HTERT RPE-1 (cell line): ENCODE results near the gene TCAP.
"Not testable (repeated sequence)": the region's sequence is repeated elsewhere in the genome, so short reads cannot be mapped to it uniquely, and the experiment has no call there.

Experiments used
- in situ Hi-C: fragments of 300-500 bp; cut with MboI; formaldehyde crosslinking; loops from 4 replicates; pipeline ENCODE4 v1.14.3; 2020; ENCODE audit warnings: low sequenced_read_pairs

The TCAP gene

DNA sequence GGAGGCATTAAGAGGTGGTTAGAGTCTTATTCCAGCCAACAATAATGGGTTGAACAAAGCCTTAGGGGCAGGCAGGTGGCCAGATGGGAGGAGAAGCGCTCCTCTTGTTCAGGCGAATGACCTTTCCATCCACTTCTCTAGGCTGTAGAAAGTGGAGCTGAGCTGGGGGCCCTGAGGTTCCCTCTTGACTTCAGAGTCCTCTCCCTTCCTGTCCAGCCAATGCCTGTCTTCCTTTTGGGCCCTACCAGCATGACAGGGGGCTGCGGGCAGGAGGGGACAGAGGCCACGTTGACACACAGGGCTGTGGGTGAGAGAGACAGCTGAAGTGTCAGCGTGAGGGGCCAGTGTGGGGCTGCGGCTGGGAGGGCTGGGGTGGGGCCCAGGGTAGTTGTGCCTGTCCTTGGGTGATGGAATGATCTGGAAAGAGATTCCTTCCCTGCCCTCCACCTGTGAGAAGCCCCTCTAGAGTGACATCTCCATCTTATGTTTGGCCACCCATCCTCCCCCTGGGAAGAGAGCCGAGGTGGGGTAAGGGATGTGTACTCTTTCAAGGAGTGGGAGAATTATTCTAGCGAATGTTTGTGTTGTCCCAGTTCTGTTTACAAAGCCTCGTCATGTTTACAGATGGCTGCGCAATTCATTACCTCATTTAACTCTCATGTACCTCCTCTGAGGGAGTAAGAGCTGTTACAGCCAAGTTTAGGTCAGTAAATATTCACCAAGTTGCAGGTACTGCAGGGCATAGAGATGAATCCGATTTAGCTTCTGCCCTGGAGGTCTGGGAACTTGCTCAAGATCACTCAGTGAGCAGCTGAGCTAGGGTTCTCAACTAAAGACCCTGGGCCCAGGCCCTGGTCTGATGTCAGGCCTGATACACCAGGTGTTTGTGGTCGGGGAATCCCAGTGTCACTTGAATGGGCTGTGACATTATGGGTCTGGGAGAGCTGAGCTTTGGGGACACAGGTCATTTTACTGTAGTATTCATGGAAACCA, 38.0 kb downstream of the TCAP start:
- in situ Hi-C loops, result no loop called here

DNA sequence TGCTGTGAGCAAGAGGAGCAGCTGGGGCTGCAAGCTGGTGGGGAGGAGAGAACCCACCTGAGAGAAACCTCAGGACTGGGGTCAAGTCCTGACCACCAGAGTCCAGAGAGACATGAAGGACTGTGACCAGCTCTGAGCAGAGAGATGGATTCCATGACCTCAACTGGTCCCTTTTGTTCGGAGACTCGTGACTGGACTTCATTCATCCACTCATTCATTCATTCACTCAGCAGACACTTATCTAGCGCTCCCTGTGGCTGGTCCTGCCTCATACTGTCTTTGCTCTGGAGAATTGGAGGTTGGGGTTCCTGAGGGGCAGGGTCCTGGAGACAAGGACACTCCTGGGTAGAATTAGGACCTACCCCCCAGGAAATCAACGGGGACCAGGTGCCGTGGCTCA, 38.8 kb downstream of the TCAP start:
- in situ Hi-C loops, result no loop called here

DNA sequence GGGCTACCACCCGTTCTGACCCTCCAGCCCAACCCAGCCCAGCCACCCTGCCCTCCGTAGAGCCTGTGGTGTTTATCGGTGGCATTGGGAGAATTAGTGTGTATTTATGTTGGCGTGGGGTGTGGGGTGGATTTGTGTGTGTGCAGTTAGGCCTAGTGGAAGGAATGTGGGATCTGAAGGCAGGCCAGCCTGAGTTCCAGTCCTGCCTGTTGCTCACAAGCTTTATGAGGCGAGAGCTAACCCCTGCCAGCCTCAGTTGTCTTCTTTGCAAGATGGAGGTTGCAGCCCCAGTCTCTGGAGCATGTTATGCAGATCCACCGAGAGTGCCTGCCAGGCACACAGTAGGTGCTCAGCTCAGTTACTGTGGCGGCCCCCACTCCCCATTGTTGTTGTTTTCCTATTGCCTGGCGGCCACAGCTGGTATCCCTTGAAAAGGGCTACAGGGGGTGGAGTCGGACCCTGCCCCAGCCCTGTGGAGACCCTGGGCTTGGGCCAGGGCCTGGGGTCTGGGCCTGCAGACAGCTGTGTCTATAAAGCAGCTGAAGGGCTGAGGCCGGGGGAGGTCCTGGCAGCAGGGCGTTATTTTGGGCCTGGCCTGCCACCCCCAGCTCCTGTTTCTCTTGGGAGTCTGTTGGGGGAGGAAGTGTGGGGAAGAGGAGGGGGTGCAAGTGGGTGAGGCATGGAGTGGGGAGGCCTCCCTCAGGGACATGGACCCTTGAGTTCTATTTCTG, 39.8 kb downstream of the TCAP start:
- in situ Hi-C loops, result no loop called here

DNA sequence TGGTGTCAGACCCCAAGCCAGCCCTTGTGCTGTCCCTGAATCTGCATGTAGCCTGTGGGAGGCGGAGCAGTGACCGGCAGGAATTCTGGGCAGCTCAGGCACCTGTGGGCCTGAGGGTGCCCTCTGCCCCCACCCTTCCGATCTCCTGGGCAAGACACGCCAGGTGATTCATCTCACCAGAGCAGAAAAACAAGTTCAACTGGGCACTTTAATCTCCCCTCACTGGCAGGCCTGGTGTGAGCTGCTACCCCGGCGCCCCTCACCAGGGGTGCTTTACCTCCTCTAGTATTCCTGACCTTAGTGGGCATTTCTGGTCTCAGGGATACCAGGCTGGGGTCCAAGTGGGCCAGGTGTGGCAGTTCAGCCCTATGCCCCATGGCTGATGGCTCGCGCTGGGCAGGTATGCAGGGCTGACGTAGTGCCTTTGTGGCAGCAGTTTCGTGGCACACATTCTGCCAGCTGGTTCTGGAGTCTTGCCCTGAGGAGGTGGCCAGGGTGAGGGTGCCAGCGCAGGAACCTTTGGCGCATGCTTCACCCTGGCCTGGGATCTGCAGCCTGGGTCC, 40.7 kb downstream of the TCAP start:
- in situ Hi-C loops, result no loop called here

DNA sequence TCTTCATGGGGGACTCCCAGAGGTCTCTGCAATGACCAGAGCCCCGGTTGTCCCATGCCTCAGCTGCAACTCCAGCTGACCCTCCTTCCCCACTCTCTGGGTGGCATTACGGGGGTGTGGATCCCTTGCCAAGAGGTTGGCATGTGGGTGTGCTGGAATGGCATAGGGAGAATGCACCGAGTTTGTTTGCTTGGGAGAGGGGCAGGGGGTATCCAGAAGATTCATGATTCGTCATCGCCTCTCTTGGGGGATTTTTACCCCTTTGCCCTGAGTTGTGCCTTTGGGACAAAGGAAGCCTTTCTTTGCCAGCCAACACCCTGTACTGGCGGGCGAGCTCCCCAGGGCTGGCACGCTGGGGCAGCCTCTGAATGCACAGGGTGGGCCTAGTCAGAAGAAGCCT, 41.2 kb downstream of the TCAP start:
- in situ Hi-C loops, result no loop called here

DNA sequence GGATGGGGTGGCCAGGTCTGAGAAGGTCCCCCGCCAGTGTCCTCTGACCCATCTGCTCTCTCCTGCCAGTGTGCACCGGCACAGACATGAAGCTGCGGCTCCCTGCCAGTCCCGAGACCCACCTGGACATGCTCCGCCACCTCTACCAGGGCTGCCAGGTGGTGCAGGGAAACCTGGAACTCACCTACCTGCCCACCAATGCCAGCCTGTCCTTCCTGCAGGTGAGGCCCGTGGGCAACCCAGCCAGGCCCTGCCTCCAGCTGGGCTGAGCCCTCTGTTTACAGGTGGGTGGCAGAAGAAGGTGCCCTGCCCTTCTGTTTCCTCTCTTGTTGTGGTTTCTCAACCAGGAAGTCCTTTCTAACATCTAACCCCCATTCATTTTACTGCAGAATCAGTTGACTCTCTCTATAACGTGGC, 41.8 kb downstream of the TCAP start:
- in situ Hi-C loops, result no loop called here

DNA sequence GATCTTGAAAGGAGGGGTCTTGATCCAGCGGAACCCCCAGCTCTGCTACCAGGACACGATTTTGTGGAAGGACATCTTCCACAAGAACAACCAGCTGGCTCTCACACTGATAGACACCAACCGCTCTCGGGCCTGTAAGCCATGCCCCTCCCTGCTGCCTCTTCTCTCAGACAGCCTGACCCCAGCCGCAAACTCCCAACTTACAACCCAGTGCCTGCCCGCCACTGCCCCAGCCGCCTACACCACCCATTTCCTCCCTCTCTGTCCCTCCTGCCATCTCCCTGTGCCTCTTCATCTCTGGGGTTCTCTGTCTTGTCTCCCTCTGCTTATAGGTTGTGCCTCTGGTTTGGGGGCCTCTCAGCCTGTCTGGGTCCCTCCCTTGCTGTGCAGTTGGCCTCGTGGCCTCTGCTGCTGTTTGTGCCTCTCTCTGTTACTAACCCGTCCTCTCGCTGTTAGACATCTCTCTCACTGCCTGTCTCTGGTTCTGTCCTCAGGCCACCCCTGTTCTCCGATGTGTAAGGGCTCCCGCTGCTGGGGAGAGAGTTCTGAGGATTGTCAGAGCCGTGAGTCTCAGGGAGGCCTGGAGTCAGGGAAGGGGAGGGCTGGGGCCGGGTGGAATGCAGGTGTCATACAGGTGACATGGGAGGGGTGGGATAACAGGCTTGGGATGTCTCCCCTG, 44.3 kb downstream of the TCAP start:
- in situ Hi-C loops, result no loop called here

DNA sequence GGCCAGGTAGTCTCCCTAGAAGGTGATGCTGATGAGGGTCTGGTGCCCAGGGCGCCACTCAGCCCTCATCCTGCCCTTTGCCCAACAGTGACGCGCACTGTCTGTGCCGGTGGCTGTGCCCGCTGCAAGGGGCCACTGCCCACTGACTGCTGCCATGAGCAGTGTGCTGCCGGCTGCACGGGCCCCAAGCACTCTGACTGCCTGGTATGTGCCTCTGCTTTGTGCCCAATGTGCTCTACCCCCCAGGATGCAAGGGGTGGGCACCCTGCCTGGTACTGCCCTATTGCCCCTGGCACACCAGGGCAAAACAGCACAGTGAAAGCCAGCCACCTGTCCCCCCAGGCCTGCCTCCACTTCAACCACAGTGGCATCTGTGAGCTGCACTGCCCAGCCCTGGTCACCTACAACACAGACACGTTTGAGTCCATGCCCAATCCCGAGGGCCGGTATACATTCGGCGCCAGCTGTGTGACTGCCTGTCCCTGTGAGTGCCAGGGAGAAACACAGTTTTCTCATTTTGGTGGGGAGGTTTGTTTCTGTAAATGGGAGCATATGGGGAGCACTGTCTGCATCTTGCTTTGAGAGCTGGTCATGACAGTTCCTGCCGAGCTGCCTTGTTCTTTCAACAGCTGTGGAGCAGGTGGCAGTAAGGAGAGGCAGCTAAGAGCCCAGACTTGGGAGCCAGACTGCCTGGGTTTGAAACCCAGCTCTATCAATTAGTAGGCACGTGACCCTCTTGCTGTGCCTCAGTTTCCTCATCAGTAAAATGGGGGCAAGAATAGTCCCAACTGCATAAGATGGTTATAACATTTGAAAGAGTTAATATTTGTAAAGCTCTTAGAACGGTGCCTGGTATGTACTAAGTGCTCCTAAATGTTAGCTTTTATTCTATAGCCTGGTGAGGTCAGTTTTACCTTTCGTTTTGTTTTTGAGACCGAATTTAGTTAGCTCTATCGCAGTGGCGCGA, 45.1 kb downstream of the TCAP start:
- in situ Hi-C loops, result no loop called here

DNA sequence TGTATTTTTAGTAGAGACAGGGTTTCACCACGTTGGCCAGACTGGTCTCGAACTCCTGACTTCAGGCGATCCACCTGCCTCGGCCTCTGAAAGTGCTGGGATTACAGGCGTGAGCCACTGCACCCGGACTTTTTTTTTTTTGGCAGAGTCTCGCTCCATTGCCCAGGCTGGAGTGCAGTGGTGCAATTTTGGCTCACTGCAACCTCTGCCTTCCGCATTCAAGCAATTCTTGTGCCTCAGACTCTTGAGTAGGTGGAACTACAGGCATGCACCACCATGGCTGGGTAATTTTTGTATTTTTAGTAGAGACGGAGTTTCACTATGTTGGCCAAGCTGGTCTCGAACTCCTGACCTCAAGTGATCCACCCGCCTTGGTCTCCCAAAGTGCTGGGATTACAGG, 45.9 kb downstream of the TCAP start:
- in situ Hi-C loops, result not testable (repeated sequence)

DNA sequence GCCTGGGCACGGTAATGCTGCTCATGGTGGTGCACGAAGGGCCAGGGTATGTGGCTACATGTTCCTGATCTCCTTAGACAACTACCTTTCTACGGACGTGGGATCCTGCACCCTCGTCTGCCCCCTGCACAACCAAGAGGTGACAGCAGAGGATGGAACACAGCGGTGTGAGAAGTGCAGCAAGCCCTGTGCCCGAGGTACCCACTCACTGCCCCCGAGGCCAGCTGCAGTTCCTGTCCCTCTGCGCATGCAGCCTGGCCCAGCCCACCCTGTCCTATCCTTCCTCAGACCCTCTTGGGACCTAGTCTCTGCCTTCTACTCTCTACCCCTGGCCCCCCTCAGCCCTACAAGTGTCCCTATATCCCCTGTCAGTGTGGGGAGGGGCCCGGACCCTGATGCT, 46.7 kb downstream of the TCAP start:
- in situ Hi-C loops, result no loop called here

DNA sequence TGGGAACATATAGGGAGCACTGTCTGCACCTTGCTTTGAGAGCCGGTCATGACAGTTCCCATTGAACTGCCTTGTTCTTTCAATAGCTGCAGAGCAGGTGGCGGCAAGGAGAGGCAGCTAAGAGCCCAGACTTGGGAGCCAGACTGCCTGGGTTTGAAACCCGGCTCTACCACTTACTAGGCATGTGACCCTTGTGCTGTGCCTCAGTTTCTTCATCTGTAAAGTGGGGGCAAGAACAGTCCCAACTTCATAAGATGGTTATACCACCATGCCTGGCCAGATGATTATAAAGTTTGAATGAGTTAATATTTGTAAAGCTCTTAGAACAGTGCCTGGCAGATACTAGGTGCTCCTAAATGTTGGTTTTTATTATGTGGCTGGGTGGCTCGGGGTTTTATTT, 49.1 kb downstream of the TCAP start:
- in situ Hi-C loops, result no loop called here

DNA sequence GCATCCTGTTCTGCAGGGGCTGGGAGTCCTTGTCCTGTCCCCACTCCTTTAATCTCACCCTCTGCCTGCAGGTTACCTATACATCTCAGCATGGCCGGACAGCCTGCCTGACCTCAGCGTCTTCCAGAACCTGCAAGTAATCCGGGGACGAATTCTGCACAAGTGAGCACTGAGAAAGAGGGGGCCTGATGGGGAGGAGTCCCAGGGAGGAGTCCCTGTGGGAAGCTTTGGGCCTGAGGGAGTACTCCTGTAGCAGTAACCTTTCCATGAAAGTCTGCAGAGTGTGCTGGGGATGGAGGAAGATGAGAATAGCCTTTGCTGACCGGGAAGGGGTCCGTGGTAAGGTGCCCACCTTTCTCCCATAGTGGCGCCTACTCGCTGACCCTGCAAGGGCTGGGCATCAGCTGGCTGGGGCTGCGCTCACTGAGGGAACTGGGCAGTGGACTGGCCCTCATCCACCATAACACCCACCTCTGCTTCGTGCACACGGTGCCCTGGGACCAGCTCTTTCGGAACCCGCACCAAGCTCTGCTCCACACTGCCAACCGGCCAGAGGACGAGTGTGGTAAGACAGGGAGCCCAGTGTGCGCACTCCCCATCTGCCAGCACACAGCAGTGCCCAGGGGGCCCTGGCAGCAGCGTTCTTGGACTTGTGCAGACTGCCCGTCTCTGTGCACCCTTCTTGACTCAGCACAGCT, 50.4 kb downstream of the TCAP start:
- in situ Hi-C loops, result no loop called here
